Fibroblast of mammary gland (primary cell): ENCODE results near the gene FBXL7.

ENCODE experiments used
- DNase-seq: peaks from one replicate; pipeline ENCODE4 v3.0.0-alpha.2; 2010; ENCODE audit warnings: low read depth
- H3K4me3 ChIP-seq: 2 replicates; pipeline ENCODE4 v1.5.1; 2011; ENCODE audit warnings: low read depth, mild to moderate bottlenecking, low read length, moderate library complexity; ENCODE audit not compliant: control insufficient read depth
- CTCF ChIP-seq: conservative IDR thresholded peaks from 2 replicates; pipeline ENCODE4 v1.5.1; 2011; ENCODE audit warnings: low read depth, low read length, inconsistent platforms; ENCODE audit not compliant: control insufficient read depth, insufficient read depth

Gene FBXL7

GRCh38 chr5:15731699-15732098 lies 231.7 kb downstream of the FBXL7 start:
- DNase-seq, result no peak
- no peak overlapping the region for H3K4me3 ChIP-seq
- TF ChIP-seq CTCF, result no peak

DNA sequence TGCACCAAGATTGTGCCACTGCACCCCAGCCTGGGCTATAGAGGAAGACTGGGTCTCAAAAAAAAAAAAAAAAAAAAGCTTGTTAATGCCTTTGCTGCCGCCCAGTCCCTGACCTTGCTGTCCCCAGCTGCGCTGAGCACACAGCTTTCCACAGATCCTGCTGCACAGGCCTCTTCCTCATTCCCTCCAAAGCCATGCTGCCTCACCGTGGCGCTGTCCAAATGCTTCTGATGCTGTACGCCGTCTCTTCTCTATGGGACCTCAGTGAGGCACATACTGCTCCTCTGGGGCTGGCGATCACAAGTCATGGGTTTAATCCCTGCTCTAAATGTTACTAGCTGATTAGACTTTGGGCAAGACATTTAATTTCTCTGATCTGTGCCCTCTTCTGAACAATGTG lies 234.1 kb downstream of the FBXL7 start:
- TF ChIP-seq CTCF, result no peak
- H3K4me3 ChIP-seq, result no peak overlapping the region
- DNase-seq, result no peak

GRCh38 chr5:15737036-15737821 lies 237.2 kb downstream of the FBXL7 start:
- no peak for TF ChIP-seq CTCF
- no peak overlapping the region for H3K4me3 ChIP-seq
- peak; percentile 36 for DNase-seq

GRCh38 chr5:15737871-15738664 lies 238.1 kb downstream of the FBXL7 start:
- TF ChIP-seq CTCF, result no peak

GRCh38 chr5:15740383-15740782 lies 240.4 kb downstream of the FBXL7 start:
- DNase-seq, result no peak
- no peak overlapping the region for H3K4me3 ChIP-seq
- no peak for TF ChIP-seq CTCF

More at GRCh38 chr5:15737871-15738664, 238.1 kb downstream of the FBXL7 start:
- peak; percentile 16 for DNase-seq
- no peak overlapping the region for H3K4me3 ChIP-seq

GRCh38 chr5:15741591-15741990 lies 241.6 kb downstream of the FBXL7 start:
- no peak for TF ChIP-seq CTCF
- no peak for DNase-seq
- H3K4me3 ChIP-seq, result no peak overlapping the region
